GM21723 (cell line): Measurements from ENCODE around the gene CLDN15.
"Not testable (repeated sequence)": the region's sequence is repeated elsewhere in the genome, so short reads cannot be mapped to it uniquely, and the experiment has no call there.

Experiments
- ATAC-seq: cut with Tn5 transposase; IDR thresholded peaks from one replicate; pipeline ENCODE4 v1.9.1; 2021; ENCODE audit warnings: mild to moderate bottlenecking, moderate library complexity; ENCODE audit not compliant: unreplicated experiment

Gene CLDN15

DNA sequence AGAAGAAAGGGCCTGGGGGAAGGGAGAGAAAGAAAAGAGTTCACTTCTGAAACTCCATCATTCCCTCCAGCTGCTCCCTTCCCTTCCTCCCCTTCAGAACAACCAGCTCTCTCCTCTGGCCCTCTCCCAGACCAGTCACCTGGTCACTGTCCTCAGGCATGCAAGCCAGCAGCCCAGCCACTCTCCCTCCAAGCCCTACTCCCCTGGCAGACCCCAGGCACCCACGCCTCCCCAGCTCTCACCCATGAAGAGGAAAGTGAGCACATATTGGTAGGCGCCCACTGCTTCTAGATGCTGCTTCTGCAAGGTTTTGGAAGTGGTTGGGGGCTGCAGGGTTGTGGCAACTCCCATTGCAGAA lies 37.1 kb downstream of the CLDN15 start:
- no peak for ATAC-seq

- not testable (repeated sequence) for ATAC-seq
Observed at GRCh38 chr7:101199522-101199921, 38.1 kb downstream of the CLDN15 start.

- no peak for ATAC-seq
Observed at GRCh38 chr7:101198476-101198875, 39.1 kb downstream of the CLDN15 start.

GRCh38 chr7:101197991-101198390 lies 39.6 kb downstream of the CLDN15 start:
- ATAC-seq, result no peak

- no peak for ATAC-seq
Observed at GRCh38 chr7:101195884-101196283, 41.7 kb downstream of the CLDN15 start.

GRCh38 chr7:101189109-101189508 lies 48.5 kb downstream of the CLDN15 start:
- ATAC-seq, result no peak

DNA sequence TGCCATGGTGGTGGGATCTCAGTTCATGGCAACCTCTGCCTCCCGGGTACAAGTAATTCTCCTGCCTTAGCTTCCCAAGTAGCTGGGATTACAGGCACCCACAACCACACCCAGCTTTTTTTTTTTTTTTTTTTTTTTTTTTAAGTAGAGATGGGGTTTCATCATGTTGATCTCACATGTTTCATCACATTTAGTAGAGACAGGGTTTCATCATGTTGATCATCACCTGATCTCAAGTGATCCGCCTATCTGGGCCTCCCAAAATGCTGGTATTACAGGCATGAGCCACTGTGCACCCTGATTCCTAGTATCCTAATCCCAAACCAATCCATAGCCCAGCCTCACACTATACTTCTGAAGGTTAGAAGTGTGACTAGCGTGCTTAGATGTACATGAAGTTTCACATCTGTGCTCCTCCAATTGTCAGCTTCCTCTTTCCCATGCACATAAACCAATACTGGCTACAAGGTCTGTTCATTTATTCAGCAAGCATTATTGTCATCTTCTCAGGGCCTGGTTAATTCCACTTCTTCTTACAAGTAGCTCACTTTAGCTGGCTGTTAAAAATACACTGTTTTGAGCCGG lies 50.7 kb downstream of the CLDN15 start:
- no peak for ATAC-seq

GRCh38 chr7:101186194-101186593 lies 51.4 kb downstream of the CLDN15 start:
- ATAC-seq, result no peak

DNA sequence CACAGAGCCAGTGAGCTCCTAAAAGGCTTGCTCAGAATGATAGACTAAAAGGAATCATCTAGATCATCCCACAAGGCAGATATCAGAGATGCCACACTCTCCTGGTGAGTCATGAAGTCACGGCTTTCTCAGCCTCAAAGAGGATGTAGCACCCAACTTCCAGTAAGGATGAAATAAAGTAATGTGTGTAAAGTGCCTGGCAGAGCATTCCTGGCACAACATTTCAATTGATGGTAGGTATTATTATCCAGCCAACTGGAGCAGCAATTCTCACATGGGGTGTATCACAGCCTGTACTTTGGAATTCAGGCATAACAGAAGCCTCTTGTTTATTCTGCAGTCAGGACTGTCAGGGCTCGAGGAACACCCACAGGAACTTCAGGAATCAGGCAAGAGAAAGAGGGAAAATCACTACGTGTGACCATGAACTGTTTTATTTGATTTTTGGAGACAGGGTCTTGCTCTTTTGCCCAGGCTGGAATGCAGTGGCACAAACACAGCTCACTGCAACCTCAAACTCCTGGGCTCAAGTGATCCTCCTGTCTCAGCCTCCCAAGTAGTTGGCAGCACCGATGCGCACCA lies 52.3 kb downstream of the CLDN15 start:
- ATAC-seq, result no peak
